Measurements from ENCODE around the gene GALNS.
"Not testable (repeated sequence)": the region's sequence is repeated elsewhere in the genome, so short reads cannot be mapped to it uniquely, and the experiment has no call there.

GALNS gene

DNA sequence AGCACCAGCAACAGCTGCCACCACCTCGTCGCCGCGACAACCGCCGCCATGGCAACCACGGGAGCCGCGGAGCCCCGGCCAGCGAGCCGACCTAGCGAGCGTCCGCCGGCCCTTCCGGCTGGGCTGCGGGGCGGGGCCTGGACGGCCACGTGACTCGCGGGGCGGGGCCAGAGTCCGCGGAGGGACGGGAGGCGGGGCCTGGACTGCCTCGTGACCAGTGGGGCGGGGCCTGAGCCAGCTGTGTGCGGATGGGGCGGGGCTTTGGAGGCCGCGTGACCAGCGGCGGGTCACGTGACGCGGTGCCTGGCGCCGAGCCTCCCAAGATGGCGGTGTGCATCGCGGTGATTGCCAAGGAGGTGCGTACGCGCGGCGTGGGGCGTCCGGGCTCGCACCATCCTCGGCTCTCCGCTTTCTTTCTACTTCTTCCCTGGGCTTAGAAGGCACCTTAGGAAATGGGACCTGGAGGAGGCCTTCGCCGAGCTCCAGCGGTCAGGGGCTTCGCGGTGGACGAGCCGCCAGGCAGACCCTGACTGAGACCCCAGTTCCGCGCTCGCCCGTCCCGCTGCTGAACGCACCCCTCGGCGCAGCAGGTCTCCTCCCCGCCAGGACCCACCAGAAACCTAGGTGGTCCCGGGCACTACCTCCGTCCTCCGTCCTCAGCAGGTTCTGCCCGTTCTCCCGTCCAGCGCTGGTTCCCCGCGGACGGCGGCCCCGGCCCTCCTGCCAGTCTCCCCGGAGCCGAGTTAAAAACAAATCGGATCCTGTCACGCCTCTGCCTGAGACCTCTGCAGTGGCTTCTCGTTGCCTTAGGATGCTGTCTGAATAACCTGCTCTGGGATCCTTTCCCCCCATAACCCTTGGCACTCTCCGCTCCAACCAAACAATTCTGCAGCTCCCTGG lies at the start of gene GALNS, which contains the start of gene TRAPPC2L:
Gene GALNS, minus strand, starts transcription at position 120 of the 900 bp plus-strand sequence. Its CDS starts 70 bp downstream, at position 50.
Gene TRAPPC2L, plus strand, starts transcription at position 300 of the 900 bp plus-strand sequence. Its CDS starts 24 bp downstream, at position 324.
- peak; percentile 87 for DNase-seq

DNA sequence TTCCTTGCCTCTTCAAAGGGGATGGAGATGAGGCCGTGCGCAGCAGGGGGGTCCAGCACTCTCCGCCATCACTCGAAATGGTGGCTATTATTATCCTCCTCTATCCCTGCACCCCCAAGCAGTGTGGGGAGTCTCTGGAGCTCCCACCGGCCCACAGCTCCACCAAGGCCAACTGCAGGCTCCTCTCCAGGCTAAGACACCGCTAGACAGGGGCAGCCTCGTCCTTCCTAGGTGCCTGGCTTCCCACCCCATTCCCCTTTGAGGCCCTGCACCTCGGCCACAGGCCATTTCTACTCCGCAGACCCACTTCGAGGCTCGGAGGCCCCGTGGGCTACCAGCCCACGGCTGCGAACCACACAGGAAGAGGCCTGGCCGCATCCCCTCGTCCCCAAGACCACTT lies 49.3 kb upstream of the GALNS start:
- no peak for DNase-seq

- DNase-seq: no peak
Observed at GRCh38 chr16:88905563-88905962, 48.8 kb upstream of the GALNS start.

- no peak for DNase-seq
Observed at GRCh38 chr16:88904676-88905365, 48.1 kb upstream of the GALNS start.

DNA sequence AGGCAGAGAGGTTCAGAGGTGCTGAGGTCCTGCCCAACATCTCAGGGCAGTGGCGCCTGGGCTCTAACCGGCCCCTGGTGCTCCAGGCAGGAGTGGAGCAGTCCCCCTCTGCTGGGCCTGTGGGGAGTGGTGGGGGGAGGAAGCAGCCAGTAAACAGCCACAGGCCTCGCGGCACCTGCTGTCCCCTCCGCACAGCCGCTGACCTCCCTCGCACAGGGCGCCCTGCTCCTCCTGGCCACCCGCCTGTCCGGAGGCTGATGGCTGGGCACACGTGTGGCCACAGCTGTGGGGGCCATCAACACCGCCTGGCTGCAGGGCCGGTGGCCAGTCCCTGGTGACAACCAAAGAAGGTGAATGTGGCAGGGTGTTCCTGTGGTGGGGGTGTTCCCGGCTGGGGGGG lies 46.5 kb upstream of the GALNS start:
- no peak for DNase-seq

DNA sequence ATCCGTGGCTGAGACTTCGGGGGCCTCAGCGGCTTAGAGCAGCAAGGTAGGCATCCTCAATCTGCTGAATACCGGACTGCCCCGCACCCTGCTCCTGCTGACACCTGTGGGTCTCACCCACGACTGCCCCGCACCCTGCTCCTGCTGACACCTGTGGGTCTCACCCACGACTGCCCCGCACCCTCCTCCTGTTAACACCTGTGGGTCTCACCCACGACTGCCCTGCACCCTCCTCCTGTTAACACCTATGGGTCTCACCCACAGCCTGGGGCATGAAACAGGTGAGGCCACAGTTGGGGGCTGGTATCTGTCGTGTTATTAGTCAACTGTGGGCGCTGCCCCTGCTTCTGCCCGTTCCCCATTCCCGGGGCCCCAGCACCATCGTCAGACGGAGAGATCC lies 46.0 kb upstream of the GALNS start:
- no peak for DNase-seq

DNA sequence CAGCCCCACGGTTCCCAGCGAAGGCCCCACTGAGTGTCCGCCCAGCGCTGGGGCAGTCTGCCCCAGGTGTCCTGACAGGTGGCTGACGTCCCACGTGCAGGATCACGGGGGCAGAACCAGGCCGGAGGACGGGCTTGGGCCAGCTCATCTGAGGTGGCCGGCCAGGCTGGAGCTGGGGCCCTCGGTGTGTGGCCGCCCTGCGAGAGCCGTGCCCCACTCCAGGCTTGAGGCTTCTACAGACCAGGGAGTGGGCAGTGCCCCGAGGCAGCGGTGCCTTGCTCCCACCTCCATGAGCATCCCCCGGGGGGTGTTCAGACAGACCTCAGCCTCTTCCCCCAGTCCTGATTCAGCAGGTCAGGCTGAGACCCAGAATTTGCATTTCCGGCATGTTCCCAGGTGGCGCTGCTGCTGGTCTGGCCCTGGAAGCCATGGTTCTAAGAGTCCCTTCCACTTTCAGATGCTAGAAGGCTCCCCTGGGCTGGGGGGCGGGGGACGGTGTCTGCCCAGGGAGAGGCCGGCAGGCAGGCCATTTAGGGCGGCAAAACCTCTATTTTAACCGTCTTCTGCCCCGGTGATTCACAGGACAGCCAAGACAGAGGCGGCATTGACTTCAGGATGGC lies 45.1 kb upstream of the GALNS start:
- no peak for DNase-seq

DNA sequence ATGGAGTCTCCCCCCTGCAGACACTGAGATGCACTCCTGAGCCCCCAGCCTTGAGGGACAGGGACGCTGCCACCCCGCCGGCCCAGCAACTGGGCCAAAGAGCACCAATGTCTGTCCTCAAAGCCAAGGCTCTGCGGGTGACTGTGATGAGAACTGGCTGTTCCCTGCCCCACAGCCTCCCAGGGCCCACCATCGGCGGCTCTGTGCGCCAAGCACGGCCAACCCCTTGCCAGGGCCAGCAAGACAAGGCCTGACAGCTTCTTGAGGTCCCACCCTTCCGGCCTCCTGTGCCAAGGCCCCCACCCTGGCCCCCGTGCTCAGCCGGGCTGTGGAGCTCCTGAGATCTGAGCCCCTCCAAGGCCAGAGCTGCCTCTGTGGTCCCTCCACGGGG lies 43.9 kb upstream of the GALNS start:
- no peak for DNase-seq

- DNase-seq: no peak
Observed at GRCh38 chr16:88899901-88900661, 43.3 kb upstream of the GALNS start.

GRCh38 chr16:88897696-88898425 lies 41.1 kb upstream of the GALNS start:
- DNase-seq: no peak

DNA sequence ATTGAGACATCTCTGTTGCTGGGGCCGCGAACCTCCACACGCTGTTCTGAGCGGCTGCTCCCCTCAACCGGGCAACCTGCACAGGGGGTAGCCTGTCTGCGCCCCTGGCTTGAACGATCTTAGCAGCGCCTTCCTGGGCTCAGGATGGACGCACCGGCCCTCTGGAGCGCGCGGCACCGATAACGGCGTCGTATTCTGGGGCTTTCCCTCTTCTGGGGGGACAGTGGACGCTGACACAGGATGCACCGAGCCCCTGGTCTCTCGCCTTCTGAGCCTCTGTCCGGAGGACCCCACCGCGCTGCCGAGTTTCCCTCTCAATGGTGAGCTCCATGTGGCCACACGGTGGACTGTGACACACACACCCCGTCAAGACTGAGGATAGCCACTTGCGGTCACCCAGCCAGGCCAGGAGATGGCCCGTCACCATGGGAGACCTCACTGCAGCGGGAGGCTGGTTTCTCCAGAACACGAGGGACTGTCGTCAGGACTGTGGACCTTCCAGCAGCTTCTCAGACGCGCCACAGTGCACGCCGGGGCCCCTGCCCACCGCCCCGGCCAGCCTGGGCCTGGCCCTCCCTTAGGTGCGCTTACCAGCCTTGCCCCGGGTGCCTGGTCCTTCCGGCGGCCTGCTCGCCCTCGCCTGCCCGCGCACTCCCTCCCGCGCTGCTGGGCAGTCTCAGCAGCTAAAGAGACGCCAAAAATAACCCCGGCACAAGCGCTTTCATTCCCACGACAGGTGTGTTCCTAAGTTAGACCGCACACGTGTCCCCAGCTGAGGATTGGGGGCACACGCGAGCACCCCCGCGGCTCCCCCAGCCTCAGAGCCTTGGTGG lies 39.7 kb upstream of the GALNS start:
- DNase-seq: no peak

DNA sequence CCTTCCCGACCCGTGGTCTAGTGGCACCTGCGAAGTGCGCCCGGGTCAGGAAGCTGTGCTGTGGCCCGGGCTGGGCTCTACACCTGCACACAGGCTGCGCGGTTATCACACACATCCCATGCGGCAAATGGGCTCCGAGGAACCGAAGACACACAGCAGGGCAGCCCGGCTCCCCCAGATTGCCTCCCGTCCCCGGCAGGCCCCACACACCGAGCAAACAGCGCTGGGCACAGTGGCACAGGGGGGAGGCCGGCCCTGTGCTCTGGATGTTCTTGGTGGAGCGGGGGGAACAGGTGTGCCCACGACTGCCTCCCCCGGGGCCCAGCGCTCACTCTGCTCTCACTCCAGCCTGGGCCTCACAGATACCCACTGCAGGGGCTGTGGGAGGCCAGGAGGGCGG lies 38.6 kb upstream of the GALNS start:
- no peak for DNase-seq

GRCh38 chr16:88894681-88895300 lies 38.0 kb upstream of the GALNS start:
- DNase-seq: no peak

- DNase-seq: not testable (repeated sequence)
Observed at GRCh38 chr16:88894266-88894665, 37.5 kb upstream of the GALNS start.

DNA sequence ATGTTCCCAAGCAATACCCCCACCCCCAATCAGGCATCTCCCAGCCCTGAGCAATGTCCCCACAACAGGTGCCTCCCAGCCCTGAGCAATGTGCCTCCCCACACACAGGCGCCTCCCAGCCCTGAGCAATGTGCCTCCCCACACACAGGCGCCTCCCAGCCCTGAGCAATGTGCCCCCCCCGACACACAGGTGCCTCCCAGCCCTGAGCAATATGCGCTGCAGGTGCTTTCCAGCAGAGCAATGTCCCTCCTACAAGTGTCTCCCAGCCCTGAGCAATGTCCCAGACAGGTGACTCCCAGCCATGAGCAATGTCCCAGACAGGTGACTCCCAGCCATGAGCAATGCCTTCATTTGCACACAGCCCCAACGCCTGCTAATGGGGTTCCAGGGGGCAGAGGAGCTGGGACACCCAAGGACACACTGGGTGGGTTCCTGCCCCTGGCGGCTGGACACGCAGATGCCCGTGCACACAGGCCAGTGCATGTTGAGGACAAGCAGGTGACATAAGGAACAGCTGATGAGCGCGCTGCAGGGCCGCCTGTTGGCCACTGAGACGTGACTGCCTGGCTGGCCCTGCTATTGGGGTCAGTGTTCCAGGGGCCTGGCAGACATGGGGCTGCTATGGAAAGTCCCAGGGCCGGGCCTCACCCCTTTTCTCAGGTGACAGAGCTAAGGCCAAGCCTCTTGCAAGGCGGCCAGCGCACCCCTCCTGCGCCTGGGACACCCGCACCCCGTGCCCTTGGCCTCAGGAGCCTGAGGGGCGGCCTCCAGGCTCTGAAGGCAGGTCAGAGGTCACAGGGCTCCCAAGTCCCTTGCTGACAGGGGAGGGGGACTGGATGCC lies 36.6 kb upstream of the GALNS start:
- no peak for DNase-seq

DNA sequence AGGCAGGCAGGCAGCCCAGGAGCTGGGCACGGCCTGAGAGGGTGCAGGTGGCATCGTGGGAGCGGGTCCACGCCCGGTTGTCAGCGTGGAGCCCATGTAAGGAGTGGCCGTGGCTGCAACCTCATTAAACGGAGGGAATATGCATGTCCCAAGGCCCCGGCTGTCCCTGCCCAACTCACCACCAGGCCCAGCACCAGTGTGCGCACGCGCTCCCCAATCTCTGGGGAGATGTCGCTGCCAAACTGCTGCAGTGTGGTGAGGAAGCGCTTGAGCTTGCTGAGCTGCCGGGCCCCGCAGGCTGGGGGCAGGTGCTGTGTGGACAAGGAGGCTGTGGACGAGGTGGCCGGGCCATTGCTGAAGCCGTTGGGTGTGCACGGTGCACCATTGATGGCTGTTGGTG lies 35.3 kb upstream of the GALNS start:
- DNase-seq: no peak

DNA sequence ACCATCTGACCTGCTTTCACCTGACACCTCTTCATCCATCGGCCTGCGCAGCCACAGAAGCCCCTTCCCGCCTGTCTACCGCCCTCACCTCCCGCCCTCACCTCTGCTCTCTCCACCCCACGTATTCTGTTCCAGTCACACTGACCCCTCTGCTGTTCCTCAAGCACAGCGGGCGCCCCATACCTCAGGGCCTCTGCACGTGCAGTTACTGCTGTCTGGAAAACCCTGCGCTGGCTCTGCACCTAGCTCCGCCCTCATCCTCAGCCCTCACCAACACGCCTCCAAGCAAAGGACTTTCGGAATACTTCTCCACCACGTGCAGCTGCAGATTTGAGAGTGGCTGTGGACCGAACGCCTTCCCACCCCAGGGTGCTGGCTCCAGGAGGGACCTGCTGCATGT lies 34.3 kb upstream of the GALNS start:
- no peak for DNase-seq

GRCh38 chr16:88889702-88890352 lies 33.1 kb upstream of the GALNS start:
- not testable (repeated sequence) for DNase-seq
